B cell (primary cell): Measurements from ENCODE around the gene AKR1B1. TPM values are rescaled to one million over a fixed set of nuclear protein-coding genes. Genes with fewer than 3 reads are reported as not detected.

Experiments used
- ATAC-seq: fragments of 200-7000 bp; cut with Tn5 transposase; one replicate; pipeline ENCODE4 v1.10.0; 2021; ENCODE audit warnings: low read depth, mild to moderate bottlenecking, moderate number of reproducible peaks, moderate library complexity
- CTCF ChIA-PET: fragments of 350-600 bp; sonication (Branson Sonifier 250); formaldehyde crosslinking; loops from one replicate; lab custom pipeline; 2021; ENCODE audit warnings: antibody characterized with exemption, inconsistent platforms; lab: Charles Lee
- POLR2A ChIA-PET: fragments of 350-600 bp; sonication (Branson Sonifier 250); formaldehyde crosslinking; loops from one replicate; lab custom pipeline; 2021; ENCODE audit warnings: antibody characterized with exemption; lab: Charles Lee
- DNase-seq: peaks from one replicate; pipeline ENCODE4 v3.0.0; 2013
- H2AFZ ChIP-seq: 2 replicates; pipeline ENCODE4 v1.6.1; 2012; ENCODE audit warnings: mild to moderate bottlenecking, low read depth, low read length; ENCODE audit not compliant: insufficient read depth, poor library complexity, severe bottlenecking
- H3K27ac ChIP-seq, 2 donors: 1 replicate in 1 of 2; 2 replicates in 1 of 2; pipeline ENCODE4 v1.5.1; 2012 to 2013; ENCODE audit warnings: low read length in 2 of 2, mild to moderate bottlenecking in 2 of 2, moderate library complexity in 1 of 2
- H3K27me3 ChIP-seq, 4 experiments: fragments of 200-600 bp in 1 of 4; sonication (generic) in 1 of 4; replicated peaks in 1 of 4; 1 replicate in 2 of 4; 2 replicates in 2 of 4; pipeline versions ENCODE4 v1.6.1 to v1.7.0; 2013 to 2016; ENCODE audit warnings: low read length in 3 of 4, mild to moderate bottlenecking in 2 of 4, mixed read lengths in 1 of 4, moderate library complexity in 1 of 4; ENCODE audit not compliant: insufficient read depth in 4 of 4, control insufficient read depth in 3 of 4; ENCODE audit errors: control extremely low read depth in 1 of 4
- H3K36me3 ChIP-seq, 2 experiments: replicated peaks in 1 of 2; 1 replicate in 1 of 2; 2 replicates in 1 of 2; pipeline versions ENCODE4 v1.6.1 to v1.7.1; 2013; ENCODE audit warnings: low read length in 1 of 2; ENCODE audit not compliant: insufficient read depth in 2 of 2, control insufficient read depth in 1 of 2; ENCODE audit errors: control extremely low read depth in 1 of 2, extremely low read depth in 1 of 2
- H3K4me1 ChIP-seq, 2 donors: fragments of 200-600 bp in 1 of 2; sonication (generic) in 1 of 2; 1 replicate in 1 of 2; 2 replicates in 1 of 2; pipeline versions ENCODE4 v1.5.1 to v1.6.1; 2013 to 2017; ENCODE audit warnings: low read length in 2 of 2; ENCODE audit not compliant: control insufficient read depth in 2 of 2, insufficient read depth in 2 of 2
- H3K4me2 ChIP-seq: replicated peaks from 2 replicates; pipeline ENCODE3; 2012; ENCODE audit warnings: mild to moderate bottlenecking, low read depth, low read length; ENCODE audit not compliant: poor library complexity, severe bottlenecking
- H3K4me3 ChIP-seq, 5 experiments: fragments of 200-600 bp in 1 of 5; sonication (generic) in 1 of 5; 1 replicate in 3 of 5; 2 replicates in 2 of 5; pipeline versions ENCODE4 v1.5.1 to v1.7.0; 2011 to 2016; ENCODE audit warnings: low read length in 4 of 5, mild to moderate bottlenecking in 4 of 5, low read depth in 2 of 5, control low read depth in 1 of 5, moderate library complexity in 1 of 5; ENCODE audit not compliant: insufficient read depth in 1 of 5; ENCODE audit errors: control extremely low read depth in 1 of 5, extremely low read depth in 1 of 5
- H3K79me2 ChIP-seq: fragments of 200-600 bp; sonication (generic); one replicate; pipeline ENCODE4 v1.6.0; 2016; ENCODE audit warnings: low read length; ENCODE audit not compliant: control insufficient read depth, insufficient read depth
- H3K9ac ChIP-seq: fragments of 200-600 bp; sonication (generic); 2 replicates; pipeline ENCODE4 v1.6.1; 2017; ENCODE audit warnings: mild to moderate bottlenecking, low read length, moderate library complexity
- H3K9me3 ChIP-seq, 3 donors: one replicate each; pipeline versions ENCODE4 v1.6.1 to v1.7.1; 2013; ENCODE audit warnings: low read length in 2 of 3; ENCODE audit not compliant: control insufficient read depth in 2 of 3, insufficient read depth in 1 of 3; ENCODE audit errors: control extremely low read depth in 1 of 3
- H4K20me1 ChIP-seq: 2 replicates; pipeline ENCODE4 v1.6.0; 2012; ENCODE audit warnings: mild to moderate bottlenecking, low read length; ENCODE audit not compliant: insufficient read depth, control insufficient read depth, poor library complexity, severe bottlenecking
- H3K27ac Mint-ChIP-seq: one replicate; pipeline ENCODE4 v1.8.0; 2021; ENCODE audit warnings: mixed read lengths
- H3K27me3 Mint-ChIP-seq: one replicate; pipeline ENCODE4 v1.8.0; 2021; ENCODE audit warnings: mixed read lengths
- H3K4me1 Mint-ChIP-seq: one replicate; pipeline ENCODE4 v1.8.0; 2021; ENCODE audit warnings: mixed read lengths
- H3K4me3 Mint-ChIP-seq: one replicate; pipeline ENCODE4 v1.8.0; 2021; ENCODE audit warnings: mixed read lengths
- H3K9me3 Mint-ChIP-seq: one replicate; pipeline ENCODE4 v1.8.0; 2022; ENCODE audit warnings: mixed read lengths; ENCODE audit not compliant: insufficient read depth
- CTCF ChIP-seq: fragments of 200-600 bp; IDR thresholded peaks from one replicate; pipeline ENCODE4 v1.8.0; 2022; ENCODE audit warnings: antibody characterized with exemption, mild to moderate bottlenecking
- EZH2 ChIP-seq: IDR thresholded peaks from 2 replicates; pipeline ENCODE4 v1.6.1; 2012; ENCODE audit warnings: borderline replicate concordance, low read depth, mild to moderate bottlenecking, moderate library complexity, low read length; ENCODE audit not compliant: insufficient read depth, poor library complexity, severe bottlenecking
- WGBS: methylation state at CpG from one replicate; pipeline ENCODE4 v1.1.5; 2013; ENCODE audit warnings: missing lambda C conversion rate; ENCODE audit not compliant: insufficient coverage; 5-methylcytosine and 5-hydroxymethylcytosine counted together
- intact Hi-C: fragments of 100-400 bp; cut with micrococcal nuclease; formaldehyde crosslinking; loops from one replicate; pipeline ENCODE4 v1.10.0; 2022
- polyA plus RNA-seq: library from polyadenylated mRNA; depleted of rRNA; stranded (reverse); fragments of >200 nt; gene quantifications from 2 replicates; pipeline ENCODE4 v1.2.3, GENCODE V29; 2012
- total RNA-seq, 2 donors: library from RNA; stranded (reverse); fragments of 120-200 nt in 1 of 2; gene quantifications; 1 replicate in 1 of 2; 2 replicates in 1 of 2; pipeline versions ENCODE4 v1.2.3 to v1.2.4, GENCODE V29; 2013 to 2022

Gene AKR1B1
- total and polyA plus RNA-seq, 2 donors (not counting 1 experiment from before 2014, with no cell fraction given), result 82.9 to 89.6 TPM

- intact Hi-C loops, result no loop called here
- Histone ChIP-seq H3K36me3 (no peaks in the 10 kb centered on the region), H2AFZ (no peak overlapping the region), H3K9me3 (peaks cover 0 to 2% (median 0%) of the 10 kb centered on the region in 3 donors), H3K79me2 (no peaks in the 10 kb centered on the region), H3K27ac (no peak overlapping the region), H3K27me3 (peaks cover 0 to 4% (median 0%) of the 10 kb centered on the region in 4 experiments), H3K4me3 (no peak overlapping the region), H3K4me1 (no peaks in the 10 kb centered on the region), H3K4me2 (no peak overlapping the region), H4K20me1 (no peaks in the 10 kb centered on the region), H3K9ac (no peak overlapping the region)
- H3K4me3 Mint-ChIP-seq, result no peak overlapping the region
- H3K27me3 Mint-ChIP-seq, result peaks cover 11% of the 10 kb centered on the region
- no peaks in the 10 kb centered on the region for H3K4me1 Mint-ChIP-seq
- 83% methylated on average over 1 of the region's 1 CpG for WGBS
- no peak for TF ChIP-seq EZH2
- no peak for TF ChIP-seq CTCF
- no peaks in the 10 kb centered on the region for H3K9me3 Mint-ChIP-seq
- no peak overlapping the region for H3K27ac Mint-ChIP-seq
- DNase-seq (no peak), ATAC-seq (no peak)
- ChIA-PET CTCF (interaction anchor here (9.3 kb wide), 1 partner anchor 183 kb away, joined by 160 read pairs; no protein-coding TSS in a partner anchor), POLR2A (no interaction called here)
Measured at GRCh38 chr7:134425777-134426176, 33.1 kb downstream of the AKR1B1 start.

GRCh38 chr7:134422638-134423037 lies 36.3 kb downstream of the AKR1B1 start:
- TF ChIP-seq EZH2 (no peak), CTCF (no peak)
- H3K4me3 ChIP-seq, result no peak overlapping the region
- H3K27ac Mint-ChIP-seq, result no peak overlapping the region
- no peaks in the 10 kb centered on the region for H3K79me2 ChIP-seq
- H3K27me3 Mint-ChIP-seq, result peaks cover 11% of the 10 kb centered on the region
- no peak overlapping the region for H3K9ac ChIP-seq
- DNase-seq (no peak), ATAC-seq (no peak)
- no peaks in the 10 kb centered on the region for H3K4me1 Mint-ChIP-seq
- CTCF ChIA-PET, result interaction anchor here (2.1 kb wide), 1 partner anchor 10 kb away, joined by 6 read pairs; no protein-coding TSS in a partner anchor
- intact Hi-C loops, result no loop called here
- H3K4me2 ChIP-seq, result no peak overlapping the region
- H3K9me3 ChIP-seq, result peaks cover 0 to 2% (median 0%) of the 10 kb centered on the region in 3 donors
- no peak overlapping the region for H3K4me3 Mint-ChIP-seq
- no peaks in the 10 kb centered on the region for H4K20me1 ChIP-seq
- 52% methylated on average over 2 of the region's 4 CpGs for WGBS
- peaks cover 0 to 6% (median 2%) of the 10 kb centered on the region in 4 experiments for H3K27me3 ChIP-seq
- no peak overlapping the region for H2AFZ ChIP-seq
- POLR2A ChIA-PET, result no interaction called here
- H3K9me3 Mint-ChIP-seq, result no peaks in the 10 kb centered on the region
- no peaks in the 10 kb centered on the region for H3K4me1 ChIP-seq
- H3K36me3 ChIP-seq, result no peaks in the 10 kb centered on the region
- no peak overlapping the region for H3K27ac ChIP-seq
